Neural progenitor cell (in vitro differentiated cells): ENCODE results near the gene UPB1. TPM values are rescaled to one million over a fixed set of nuclear protein-coding genes. Genes with fewer than 3 reads are reported as not detected.

Experiments
- DNase-seq: peaks from one replicate; pipeline ENCODE4 v3.0.0-alpha.2; 2016; ENCODE audit warnings: low spot score
- H2AFZ ChIP-seq: fragments of 200-600 bp; sonication (generic); replicated peaks from 2 replicates; pipeline ENCODE4 v1.6.1; 2016; ENCODE audit warnings: antibody characterized with exemption
- H3F3A ChIP-seq: fragments of 200-600 bp; sonication (generic); 2 replicates; pipeline ENCODE4 v1.6.1; 2016; ENCODE audit warnings: antibody characterized with exemption, low read depth
- H3K27ac ChIP-seq: fragments of 200-600 bp; sonication (generic); 2 replicates; pipeline ENCODE4 v1.5.1; 2016; ENCODE audit warnings: mild to moderate bottlenecking
- H3K27me3 ChIP-seq: fragments of 200-600 bp; sonication (generic); 2 replicates; pipeline ENCODE4 v1.6.1; 2016; ENCODE audit warnings: mild to moderate bottlenecking, moderate library complexity
- H3K36me3 ChIP-seq: fragments of 200-600 bp; sonication (generic); 2 replicates; pipeline ENCODE4 v1.5.1; 2016
- H3K4me1 ChIP-seq: fragments of 200-600 bp; sonication (generic); 2 replicates; pipeline ENCODE4 v1.6.1; 2016; ENCODE audit warnings: mixed run types
- H3K4me2 ChIP-seq: fragments of 200-600 bp; sonication (generic); 2 replicates; pipeline ENCODE4 v1.6.1; 2016
- H3K4me3 ChIP-seq: fragments of 200-600 bp; sonication (generic); 2 replicates; pipeline ENCODE4 v1.5.1; 2016
- H3K79me2 ChIP-seq: fragments of 200-600 bp; sonication (generic); 2 replicates; pipeline ENCODE4 v1.6.1; 2016; ENCODE audit warnings: low read depth
- H3K9ac ChIP-seq: fragments of 200-600 bp; sonication (generic); 2 replicates; pipeline ENCODE4 v1.6.1; 2016
- H3K9me3 ChIP-seq: fragments of 200-600 bp; sonication (generic); 2 replicates; pipeline ENCODE4 v1.5.1; 2016; ENCODE audit warnings: low read depth
- H4K20me1 ChIP-seq: fragments of 200-600 bp; sonication (generic); 2 replicates; pipeline ENCODE4 v1.6.1; 2016; ENCODE audit warnings: low read depth
- H3K27ac Mint-ChIP-seq: 3 replicates; pipeline ENCODE4 v1.8.0; 2021; ENCODE audit warnings: mixed read lengths
- H3K27me3 Mint-ChIP-seq: 2 replicates; pipeline ENCODE4 v1.8.0; 2022; ENCODE audit warnings: low read depth, mild to moderate bottlenecking, inconsistent platforms, moderate library complexity, mixed read lengths; ENCODE audit not compliant: insufficient read depth
- H3K36me3 Mint-ChIP-seq: 3 replicates; pipeline ENCODE4 v1.8.0; 2021; ENCODE audit warnings: mixed read lengths
- H3K4me1 Mint-ChIP-seq: 3 replicates; pipeline ENCODE4 v1.8.0; 2021; ENCODE audit warnings: mixed read lengths
- H3K4me3 Mint-ChIP-seq: 3 replicates; pipeline ENCODE4 v1.8.0; 2021; ENCODE audit warnings: mild to moderate bottlenecking, moderate library complexity, mixed read lengths
- H3K9me3 Mint-ChIP-seq: 3 replicates; pipeline ENCODE4 v1.8.0; 2020; ENCODE audit warnings: mixed read lengths
- CTCF ChIP-seq: fragments of 200-600 bp; sonication (generic); IDR thresholded peaks from 2 replicates; pipeline ENCODE4 v1.5.1; 2017; ENCODE audit warnings: antibody characterized with exemption, mild to moderate bottlenecking
- EZH2 ChIP-seq: fragments of 200-600 bp; sonication (generic); IDR thresholded peaks from 2 replicates; pipeline ENCODE4 v1.6.1; 2017; ENCODE audit warnings: antibody characterized with exemption, mild to moderate bottlenecking, moderate library complexity
- EZH2phosphoT487 ChIP-seq: fragments of 200-600 bp; sonication (generic); IDR thresholded peaks from 2 replicates; pipeline ENCODE4 v1.6.1; 2017; ENCODE audit warnings: antibody characterized with exemption
- total RNA-seq: library from RNA; depleted of rRNA; stranded (reverse); fragments of >200 nt; gene quantifications from 2 replicates; pipeline ENCODE4 v1.2.3, GENCODE V29; 2015; ENCODE audit warnings: low replicate concordance

The UPB1 gene
- total RNA-seq, 1 donor from 2014 or later = 0.17 TPM

DNA sequence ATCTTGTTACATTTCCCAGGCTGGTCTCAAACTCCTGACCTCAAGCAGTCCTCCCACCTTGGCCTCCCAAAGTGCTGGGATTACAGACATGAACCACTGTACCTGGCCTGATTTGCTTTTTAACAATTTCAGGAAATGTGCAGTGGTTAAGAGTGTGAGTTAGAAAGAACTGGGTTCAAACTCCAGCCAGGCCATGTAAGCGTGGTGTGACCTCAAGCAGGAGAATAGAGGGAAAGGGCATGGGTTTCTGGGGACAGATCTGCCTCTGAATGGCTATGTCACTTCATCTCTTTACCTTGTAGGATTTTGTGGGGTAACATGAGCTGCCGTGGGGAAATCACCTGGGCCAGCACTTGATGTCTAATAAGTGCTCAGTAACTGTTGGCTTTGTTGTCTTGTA lies 69.9 kb downstream of the UPB1 start:
- TF ChIP-seq EZH2phosphoT487 (no peak), EZH2 (no peak), CTCF (no peak)
- Mint-ChIP-seq H3K9me3 (no peaks in the 10 kb centered on the region), H3K27ac (no peak overlapping the region), H3K27me3 (no peaks in the 10 kb centered on the region), H3K36me3 (peaks cover 20% of the 10 kb centered on the region), H3K4me1 (no peaks in the 10 kb centered on the region), H3K4me3 (no peak overlapping the region)
- H3F3A ChIP-seq = no peaks in the 10 kb centered on the region
- no peaks in the 10 kb centered on the region for H3K4me1 ChIP-seq
- H3K9ac ChIP-seq = no peak overlapping the region
- no peaks in the 10 kb centered on the region for H3K27me3 ChIP-seq
- no peaks in the 10 kb centered on the region for H3K36me3 ChIP-seq
- no peak overlapping the region for H3K27ac ChIP-seq
- no peaks in the 10 kb centered on the region for H3K9me3 ChIP-seq
- H3K4me3 ChIP-seq = no peak overlapping the region
- H3K4me2 ChIP-seq = no peak overlapping the region
- peaks cover 88% of the 10 kb centered on the region for H3K79me2 ChIP-seq
- H4K20me1 ChIP-seq = peaks cover 74% of the 10 kb centered on the region
- no peak overlapping the region for H2AFZ ChIP-seq
- no peak for DNase-seq

- no peak overlapping the region for H3K9ac ChIP-seq
- no peaks in the 10 kb centered on the region for H3K4me1 Mint-ChIP-seq
- peaks cover 65% of the 10 kb centered on the region for H4K20me1 ChIP-seq
- H3K27me3 Mint-ChIP-seq = no peaks in the 10 kb centered on the region
- H3F3A ChIP-seq = no peaks in the 10 kb centered on the region
- H3K4me2 ChIP-seq = no peak overlapping the region
- no peaks in the 10 kb centered on the region for H3K4me1 ChIP-seq
- no peak overlapping the region for H2AFZ ChIP-seq
- H3K27me3 ChIP-seq = no peaks in the 10 kb centered on the region
- no peak overlapping the region for H3K4me3 ChIP-seq
- peaks cover 24% of the 10 kb centered on the region for H3K36me3 Mint-ChIP-seq
- no peaks in the 10 kb centered on the region for H3K9me3 Mint-ChIP-seq
- H3K9me3 ChIP-seq = no peaks in the 10 kb centered on the region
- H3K27ac ChIP-seq = no peak overlapping the region
- no peak for DNase-seq
- no peak overlapping the region for H3K4me3 Mint-ChIP-seq
- no peaks in the 10 kb centered on the region for H3K36me3 ChIP-seq
- no peak overlapping the region for H3K27ac Mint-ChIP-seq
- peaks cover 69% of the 10 kb centered on the region for H3K79me2 ChIP-seq
- TF ChIP-seq EZH2 = no peak
- no peak for TF ChIP-seq EZH2phosphoT487
- TF ChIP-seq CTCF = no peak
Observed at GRCh38 chr22:24566899-24567511, 71.9 kb downstream of the UPB1 start.

- H4K20me1 ChIP-seq = peaks cover 59% of the 10 kb centered on the region
- H3F3A ChIP-seq = no peaks in the 10 kb centered on the region
- H3K9me3 ChIP-seq = no peaks in the 10 kb centered on the region
- peaks cover 3% of the 10 kb centered on the region for H3K36me3 ChIP-seq
- H3K4me1 Mint-ChIP-seq = no peaks in the 10 kb centered on the region
- H3K4me3 Mint-ChIP-seq = no peak overlapping the region
- H3K27me3 Mint-ChIP-seq = no peaks in the 10 kb centered on the region
- no peak for TF ChIP-seq EZH2
- no peak for TF ChIP-seq EZH2phosphoT487
- no peak for TF ChIP-seq CTCF
- no peaks in the 10 kb centered on the region for H3K27me3 ChIP-seq
- DNase-seq = no peak
- H3K4me2 ChIP-seq = no peak overlapping the region
- H3K4me1 ChIP-seq = no peaks in the 10 kb centered on the region
- no peak overlapping the region for H3K27ac Mint-ChIP-seq
- H3K36me3 Mint-ChIP-seq = peaks cover 24% of the 10 kb centered on the region
- no peak overlapping the region for H3K4me3 ChIP-seq
- H3K9me3 Mint-ChIP-seq = no peaks in the 10 kb centered on the region
- H3K27ac ChIP-seq = no peak overlapping the region
- peaks cover 62% of the 10 kb centered on the region for H3K79me2 ChIP-seq
- H3K9ac ChIP-seq = no peak overlapping the region
- H2AFZ ChIP-seq = no peak overlapping the region
Observed at GRCh38 chr22:24567668-24568067, 72.5 kb downstream of the UPB1 start.
